Ovary (tissue), 3 donors: ENCODE results near the gene ZNF675.
"Not testable (repeated sequence)": the region's sequence is repeated elsewhere in the genome, so short reads cannot be mapped to it uniquely, and the experiment has no call there.

Source experiments
- CTCF ChIP-seq, 3 donors: fragments of 450-650 bp in 2 of 3; fragments of 200-600 bp in 1 of 3; IDR thresholded peaks; one replicate each; pipeline versions ENCODE4 v1.5.1 to v1.8.0; 2016 to 2022; ENCODE audit warnings: antibody characterized with exemption in 3 of 3, mild to moderate bottlenecking in 1 of 3
- EP300 ChIP-seq: sonication (generic); formaldehyde crosslinking; IDR thresholded peaks from one replicate; pipeline ENCODE4 v1.6.1; 2017; ENCODE audit warnings: antibody characterized with exemption
- POLR2A ChIP-seq: fragments of 450-650 bp; IDR thresholded peaks from one replicate; pipeline ENCODE4 v1.6.1; 2017; ENCODE audit warnings: antibody characterized with exemption, mild to moderate bottlenecking, moderate library complexity
- donor health status: DM: no; HTN: no; CAD: no.

GRCh38 chr19:23730729-23731465 is 43.9 kb upstream of the ZNF675 start:
- TF ChIP-seq CTCF (IDR thresholded peaks at IDR 0.05); POLR2A; EP300: not testable (repeated sequence)
